Fibroblast of gingiva (primary cell): ENCODE data around the gene CYB5RL.
"Not testable (repeated sequence)": the region's sequence is repeated elsewhere in the genome, so short reads cannot be mapped to it uniquely, and the experiment has no call there.

Experiments
- DNase-seq: peaks from one replicate; pipeline ENCODE4 v3.0.0-alpha.2; 2011; ENCODE audit warnings: low read depth

Gene CYB5RL

DNA sequence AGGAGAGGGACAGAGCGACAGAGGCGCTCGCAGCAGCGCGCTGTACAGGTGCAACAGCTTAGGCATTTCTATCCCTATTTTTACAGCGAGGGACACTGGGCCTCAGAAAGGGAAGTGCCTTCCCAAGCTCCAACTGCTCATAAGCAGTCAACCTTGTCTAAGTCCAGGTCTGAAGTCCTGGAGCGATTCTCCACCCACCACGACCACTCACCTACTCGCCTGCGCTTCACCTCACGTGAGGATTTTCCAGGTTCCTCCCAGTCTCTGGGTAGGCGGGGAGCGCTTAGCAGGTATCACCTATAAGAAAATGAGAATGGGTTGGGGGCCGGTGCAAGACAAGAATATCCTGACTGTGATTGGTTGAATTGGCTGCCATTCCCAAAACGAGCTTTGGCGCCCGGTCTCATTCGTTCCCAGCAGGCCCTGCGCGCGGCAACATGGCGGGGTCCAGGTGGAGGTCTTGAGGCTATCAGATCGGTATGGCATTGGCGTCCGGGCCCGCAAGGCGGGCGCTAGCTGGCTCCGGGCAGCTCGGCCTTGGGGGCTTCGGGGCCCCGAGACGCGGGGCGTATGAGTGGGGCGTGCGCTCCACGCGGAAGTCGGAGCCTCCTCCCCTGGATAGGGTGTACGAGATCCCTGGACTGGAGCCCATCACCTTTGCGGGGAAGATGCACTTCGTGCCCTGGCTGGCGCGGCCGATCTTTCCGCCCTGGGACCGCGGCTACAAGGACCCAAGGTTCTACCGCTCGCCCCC is at the start of gene CYB5RL, which contains the start of gene MRPL37:
Gene CYB5RL (minus strand): TSS at position 266 of the 754 bp plus-strand sequence. CDS start 4,414 bp downstream, outside the sequence.
Gene MRPL37 (plus strand): TSS at position 403 of the 754 bp plus-strand sequence. CDS start 77 bp downstream, at position 480.
- peak; percentile 96 for DNase-seq

DNA sequence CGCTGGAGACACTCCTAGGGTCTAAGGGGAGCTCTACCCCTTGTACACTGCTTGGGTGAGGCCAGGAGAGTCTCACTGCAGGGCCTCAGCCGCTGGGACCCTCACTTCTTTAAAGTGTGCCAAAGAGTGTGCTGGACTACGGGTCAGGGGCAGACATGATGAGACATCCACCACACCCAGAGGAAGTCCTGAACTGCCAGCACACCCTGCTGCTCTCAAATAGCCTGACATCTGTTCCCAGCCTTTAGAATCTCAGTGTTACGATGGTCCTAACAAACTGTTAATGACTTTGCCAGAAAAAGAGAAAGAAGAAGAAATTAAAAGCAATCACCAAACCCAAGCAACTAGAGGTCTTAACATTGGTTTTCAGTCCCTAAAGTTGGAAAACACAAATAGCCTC is 49.1 kb upstream of the CYB5RL start:
- DNase-seq = peak; percentile 10

DNA sequence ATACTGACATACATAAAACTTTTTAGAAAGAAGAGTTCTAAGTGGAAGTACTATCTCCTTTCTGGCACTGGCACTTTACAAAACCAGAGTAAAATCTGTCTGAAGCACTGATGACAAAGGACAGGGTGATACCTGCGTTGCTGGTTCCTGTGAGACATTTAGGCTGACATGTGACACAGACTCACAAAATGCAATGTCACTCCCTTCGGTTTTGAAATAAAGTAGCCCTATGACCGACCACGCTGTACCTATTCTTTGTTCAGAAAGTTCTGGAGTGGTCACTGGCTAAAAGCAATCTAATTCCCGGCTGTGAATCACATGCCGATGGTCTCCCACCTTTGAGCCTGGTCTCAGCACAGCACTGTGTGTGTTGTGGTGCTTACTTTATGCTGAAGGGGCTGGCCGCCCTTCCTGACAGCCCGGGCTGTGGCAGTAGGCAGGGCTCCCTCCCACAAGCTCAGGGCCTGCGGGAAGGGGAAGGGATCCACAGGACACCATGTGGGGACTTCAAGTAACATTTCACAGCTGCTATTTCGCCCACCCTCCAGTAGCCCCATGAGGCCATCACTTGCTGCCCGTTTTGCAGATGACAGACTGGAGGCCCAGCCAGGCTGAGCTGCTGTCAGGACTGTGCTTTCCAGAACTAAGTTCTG is 48.2 kb upstream of the CYB5RL start:
- no peak for DNase-seq

DNA sequence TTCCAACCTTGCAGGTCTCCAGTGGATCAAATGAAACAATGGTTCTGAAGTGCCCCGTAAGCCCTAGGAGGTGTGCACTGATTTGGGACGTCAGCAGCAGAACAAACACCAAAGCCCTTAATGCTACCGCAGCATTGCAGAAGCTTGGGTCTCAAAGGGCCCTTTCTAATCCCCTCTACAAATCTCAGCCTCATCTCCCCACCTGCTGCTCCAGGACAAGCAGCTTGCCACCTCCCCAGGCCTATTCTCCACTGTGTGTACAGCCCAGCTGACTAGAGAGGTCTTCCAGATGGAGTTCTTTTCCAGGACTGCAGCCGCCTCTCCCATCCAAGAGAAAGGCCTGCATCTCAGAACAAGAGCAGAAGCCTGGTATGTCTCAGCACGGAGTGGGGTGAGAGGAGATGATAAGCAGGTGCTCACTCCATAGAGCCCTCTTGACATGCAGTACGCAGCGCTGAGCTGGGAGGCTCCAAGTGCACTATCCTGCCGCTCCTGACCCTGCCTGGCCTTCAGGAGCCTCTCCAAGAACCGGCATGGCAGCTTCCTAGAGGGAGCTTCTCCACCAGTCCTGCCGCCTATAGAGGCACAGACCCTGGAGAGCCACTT is 46.4 kb upstream of the CYB5RL start:
- DNase-seq = no peak

DNA sequence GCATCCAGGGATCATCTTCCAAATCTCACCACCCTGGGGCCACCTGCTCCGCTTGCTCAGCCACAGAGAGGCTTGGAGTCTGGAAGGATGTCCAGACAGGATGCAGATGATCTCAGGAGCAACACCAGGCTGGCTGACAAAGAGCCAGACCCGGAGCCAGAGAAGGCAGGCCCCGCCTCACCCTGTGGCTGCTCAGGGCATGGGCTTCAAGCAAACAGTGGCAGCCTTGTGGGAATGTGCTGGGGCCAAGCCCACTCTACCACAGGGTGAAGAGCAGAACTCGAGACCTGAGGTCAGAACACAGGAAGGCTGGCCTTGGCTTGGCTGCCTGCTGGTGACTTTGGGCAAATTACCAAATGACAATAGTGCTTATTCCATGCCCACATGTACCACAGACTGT is 45.7 kb upstream of the CYB5RL start:
- no peak for DNase-seq

DNA sequence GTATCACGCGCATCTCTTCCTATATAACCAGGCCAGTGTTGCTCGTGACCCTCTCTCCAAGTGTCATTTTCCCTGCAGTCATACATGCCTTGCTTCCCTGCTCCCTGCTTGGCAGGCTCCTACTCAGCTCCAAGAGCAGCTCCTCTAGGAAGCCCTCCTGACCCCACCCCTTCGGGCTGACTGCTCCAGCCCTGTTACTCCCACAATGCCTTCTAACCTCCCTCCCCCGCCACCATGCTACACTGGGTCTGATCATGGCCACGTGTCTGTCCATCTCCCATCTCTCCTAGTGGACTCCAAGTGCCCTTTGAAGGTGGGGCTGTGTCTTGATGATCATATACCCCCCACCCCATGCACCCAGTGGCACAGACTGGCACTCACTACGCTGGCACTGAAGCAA is 44.8 kb upstream of the CYB5RL start:
- no peak for DNase-seq

GRCh38 chr1:54243022-54243421 is 43.2 kb upstream of the CYB5RL start:
- DNase-seq = no peak

DNA sequence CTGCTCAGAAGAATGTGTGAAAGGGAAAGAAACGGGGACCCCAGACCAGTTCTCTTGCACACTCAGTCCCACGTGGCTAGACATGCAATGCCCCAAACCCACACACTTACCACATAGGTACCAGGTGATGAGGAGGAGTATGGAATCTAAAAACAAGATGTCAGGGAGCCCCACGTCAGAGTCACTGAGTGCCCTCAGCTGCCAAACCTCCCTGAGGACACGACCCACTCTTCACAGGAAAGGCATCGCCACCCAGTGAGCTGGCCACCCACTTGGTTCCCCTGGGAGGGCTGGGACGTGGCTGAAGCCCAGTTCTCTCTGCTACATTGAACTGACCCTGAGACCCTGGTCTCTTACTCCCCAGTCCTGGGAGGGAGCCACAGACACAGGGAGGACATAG is 41.5 kb upstream of the CYB5RL start:
- DNase-seq = no peak

GRCh38 chr1:54240741-54241335 is 41.0 kb upstream of the CYB5RL start:
- DNase-seq = no peak

- DNase-seq = no peak
Observed at GRCh38 chr1:54239631-54240031, 39.8 kb upstream of the CYB5RL start.

DNA sequence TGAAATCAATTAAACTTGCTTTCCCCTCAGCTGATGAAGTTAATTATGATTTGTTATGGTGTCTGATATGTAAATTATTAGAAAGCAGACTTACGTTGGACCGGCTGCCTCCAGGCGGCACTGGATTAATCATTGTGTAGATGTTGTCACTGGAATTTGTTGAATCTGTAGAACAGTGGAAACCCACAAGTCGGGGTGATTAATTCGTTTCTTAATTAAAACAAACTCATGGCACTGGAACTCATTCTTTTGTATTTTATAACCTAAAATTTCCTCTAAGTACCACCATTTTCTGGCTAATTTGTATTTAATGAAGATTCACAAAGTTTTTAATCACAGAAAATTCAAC is 39.2 kb upstream of the CYB5RL start:
- DNase-seq = no peak

DNA sequence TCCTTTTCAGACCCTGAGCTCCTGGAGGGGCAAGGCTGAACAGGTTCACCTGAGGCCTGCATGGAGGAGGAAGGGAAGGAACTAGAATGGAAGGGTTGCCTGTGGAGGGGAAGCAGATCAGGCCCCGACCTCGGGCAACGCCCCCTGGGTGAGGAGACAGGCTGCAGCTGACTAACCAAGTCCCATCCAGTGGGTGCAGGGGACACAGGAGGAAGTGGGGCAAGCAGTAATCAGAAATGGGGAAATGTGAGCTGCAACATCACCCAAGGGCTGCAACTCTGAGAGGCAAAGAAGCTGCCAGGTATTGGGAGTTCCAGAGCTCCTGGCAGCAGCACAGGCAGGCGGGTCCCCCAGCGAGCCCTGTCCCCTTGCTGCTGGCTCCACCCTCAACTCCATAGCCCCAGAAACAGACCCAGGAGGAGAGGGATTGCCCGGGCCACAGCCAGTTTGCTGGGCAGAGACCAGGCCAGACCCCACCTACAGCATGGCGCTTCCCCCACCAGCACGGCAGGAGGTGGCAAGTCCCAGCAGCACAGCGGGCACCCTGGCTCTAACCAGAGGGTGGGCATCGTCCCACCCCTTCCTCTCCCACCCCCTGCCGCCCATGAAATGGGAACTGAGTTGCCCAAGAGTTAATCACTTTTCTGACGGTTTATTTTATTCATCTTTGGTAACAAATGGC is 38.7 kb upstream of the CYB5RL start:
- DNase-seq = no peak

DNA sequence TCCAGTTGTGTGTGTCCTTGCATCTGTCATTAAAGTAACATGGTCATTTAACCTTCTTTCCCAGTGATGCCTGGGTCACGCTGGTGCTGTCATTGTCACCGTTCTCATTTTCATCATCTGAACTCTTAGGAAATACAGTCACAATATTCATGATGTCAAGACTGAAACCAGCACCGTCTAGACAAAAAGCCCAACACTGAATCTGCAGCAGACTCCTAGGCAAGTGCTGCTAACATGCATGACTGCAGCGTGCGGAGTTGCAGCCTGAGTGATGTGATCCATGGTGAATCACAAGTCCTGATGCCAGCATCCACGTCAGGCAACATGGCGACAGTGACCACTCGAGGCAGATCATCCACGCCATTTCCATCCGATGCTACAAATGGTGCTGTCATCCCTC is 37.8 kb upstream of the CYB5RL start:
- DNase-seq = no peak

- no peak for DNase-seq
Observed at GRCh38 chr1:54234284-54234683, 34.5 kb upstream of the CYB5RL start.

DNA sequence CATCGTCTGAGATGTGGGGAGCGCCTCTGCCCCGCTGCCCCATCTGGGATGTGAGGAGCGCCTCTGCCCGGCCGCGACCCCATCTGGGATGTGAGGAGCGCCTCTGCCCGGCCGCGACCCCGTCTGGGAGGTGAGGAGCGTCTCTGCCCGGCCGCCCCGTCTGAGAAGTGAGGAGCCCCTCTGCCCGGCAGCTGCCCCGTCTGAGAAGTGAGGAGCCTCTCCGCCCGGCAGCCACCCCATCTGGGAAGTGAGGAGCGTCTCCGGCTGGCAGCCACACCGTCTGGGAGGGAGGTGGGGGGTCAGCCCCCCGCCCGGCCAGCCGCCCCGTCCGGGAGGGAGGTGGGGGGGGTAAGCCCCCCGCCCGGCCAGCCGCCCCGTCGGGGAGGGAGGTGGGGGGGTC is 33.4 kb upstream of the CYB5RL start:
- not testable (repeated sequence) for DNase-seq

DNA sequence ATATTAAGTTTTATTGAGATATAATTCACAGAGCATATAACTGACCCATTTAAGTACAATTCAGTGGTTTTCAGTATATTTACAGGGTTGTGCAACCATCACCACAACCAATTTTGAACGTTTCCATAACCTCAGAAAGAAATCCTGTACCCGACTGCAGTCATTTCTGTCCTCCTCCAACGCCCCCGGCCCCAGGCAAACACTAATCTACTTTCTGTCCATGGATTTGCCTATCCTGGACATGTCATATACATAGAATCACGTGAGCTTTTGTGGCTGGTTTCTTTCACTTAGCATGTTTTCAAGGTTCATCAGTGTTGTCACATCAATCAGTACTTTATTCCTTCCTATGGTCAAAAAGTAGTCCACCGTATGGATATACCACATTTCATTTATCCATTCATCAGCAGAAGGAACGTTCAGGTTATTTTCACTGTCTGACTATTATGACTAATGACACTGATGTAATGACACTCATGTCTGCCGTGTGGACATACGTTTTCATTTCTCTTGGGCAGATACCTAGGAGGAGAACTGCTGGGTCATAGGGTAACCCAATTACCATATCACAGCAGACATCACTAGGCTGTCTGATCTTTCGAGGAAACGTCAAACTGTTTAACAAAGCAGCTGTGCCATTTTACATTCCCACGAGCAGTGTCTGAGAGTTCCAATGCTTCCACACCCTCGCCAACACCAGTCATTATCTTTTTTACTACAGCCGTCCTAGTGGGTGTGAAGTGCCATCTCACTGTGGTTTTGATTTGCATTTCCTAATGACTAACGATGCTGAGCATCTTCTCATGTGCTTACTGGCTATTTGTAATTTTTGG is 30.9 kb upstream of the CYB5RL start:
- DNase-seq = no peak

DNA sequence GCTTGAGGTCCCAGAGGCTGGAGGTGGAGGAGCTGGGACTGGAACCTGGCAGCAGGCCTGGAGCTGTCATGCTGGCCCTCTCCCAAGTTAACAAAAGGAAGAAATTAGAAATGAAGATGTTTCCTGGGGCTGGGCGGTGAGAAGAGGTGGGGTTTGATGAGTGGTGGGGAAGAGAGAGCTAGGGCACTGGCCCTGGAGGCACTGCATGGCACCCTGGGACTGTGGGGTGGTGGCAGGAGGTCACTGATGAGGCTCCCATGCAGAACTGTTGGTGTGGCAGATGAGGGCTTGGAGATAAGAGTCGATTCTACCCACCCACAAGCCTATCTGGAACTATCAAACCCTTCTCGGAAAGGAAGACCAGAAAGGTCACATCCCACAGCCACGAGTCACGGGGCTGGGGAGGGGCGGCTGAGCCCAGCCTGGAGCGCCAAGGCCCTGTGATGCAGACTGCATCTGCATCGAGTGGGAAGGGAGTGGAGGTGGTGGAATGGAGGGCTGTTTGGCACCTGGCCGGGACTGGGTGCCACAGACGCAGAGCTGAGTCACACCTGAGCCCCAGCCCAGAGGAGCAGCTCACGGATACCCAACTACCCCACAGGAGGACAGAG is 29.6 kb upstream of the CYB5RL start:
- DNase-seq = peak; percentile 31

GRCh38 chr1:54228638-54229079 is 28.8 kb upstream of the CYB5RL start:
- DNase-seq = no peak

- DNase-seq = peak; percentile 10
Observed at GRCh38 chr1:54227891-54228310, 28.1 kb upstream of the CYB5RL start.

- DNase-seq = peak; percentile 66
Observed at GRCh38 chr1:54227091-54227602, 27.3 kb upstream of the CYB5RL start.
